NCI-H524 (cell line): ENCODE data around the gene BRF1.
"Not testable (repeated sequence)": the region's sequence is repeated elsewhere in the genome, so short reads cannot be mapped to it uniquely, and the experiment has no call there.

Experiments
- DNase-seq, 2 experiments: peaks; one replicate each; lab custom pipeline; 2025; lab: John Stamatoyannopoulos, UW

The BRF1 gene

GRCh38 chr14:105290621-105291346 lies 10.0 kb downstream of the BRF1 start:
- no peak for DNase-seq

DNA sequence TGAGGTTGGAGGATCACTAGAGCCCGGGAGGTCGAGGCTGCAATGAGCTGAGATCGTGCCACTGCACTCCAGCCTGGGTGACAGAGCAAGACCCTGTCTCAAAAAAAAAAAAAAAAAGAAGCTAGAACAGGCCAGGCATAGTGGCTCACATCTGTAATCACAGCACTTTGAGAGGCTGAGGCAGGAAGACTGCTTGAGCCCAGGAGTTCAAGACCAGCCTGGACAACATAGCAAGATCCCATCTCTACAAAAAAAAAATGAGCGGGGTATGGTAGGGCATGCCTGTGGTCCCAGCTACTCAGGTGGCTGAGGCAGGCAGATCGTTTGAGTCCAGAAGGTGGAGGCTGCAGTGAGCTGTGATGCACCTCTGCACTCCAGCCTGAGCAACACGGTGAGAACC lies 11.9 kb downstream of the BRF1 start:
- not testable (repeated sequence) for DNase-seq

- no peak for DNase-seq
These were observed 13.3 kb downstream of the BRF1 start for GRCh38 chr14:105287249-105288102.

- no peak for DNase-seq
These were observed 14.0 kb downstream of the BRF1 start for GRCh38 chr14:105286759-105287144.

GRCh38 chr14:105285174-105285573 lies 15.6 kb downstream of the BRF1 start:
- no peak for DNase-seq

DNA sequence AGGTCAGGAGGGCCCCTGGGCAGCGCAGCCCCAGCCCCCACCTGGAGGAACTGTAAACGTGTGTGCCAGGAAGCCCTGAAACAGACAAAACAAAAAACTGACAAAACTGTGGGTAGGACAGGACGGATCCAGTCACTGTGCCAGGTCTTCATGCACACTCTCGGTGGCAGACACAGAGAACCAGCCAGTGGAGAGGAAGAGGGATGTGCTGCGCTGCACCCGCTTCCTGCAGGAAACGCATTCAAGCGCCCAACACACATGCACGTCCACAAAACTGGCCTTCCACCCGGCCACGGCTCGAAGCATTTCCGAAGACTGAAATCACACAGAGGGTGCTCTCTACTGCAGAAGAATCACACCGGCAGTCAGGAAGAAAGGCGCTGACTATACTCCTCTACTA lies 16.9 kb downstream of the BRF1 start:
- no peak for DNase-seq

DNA sequence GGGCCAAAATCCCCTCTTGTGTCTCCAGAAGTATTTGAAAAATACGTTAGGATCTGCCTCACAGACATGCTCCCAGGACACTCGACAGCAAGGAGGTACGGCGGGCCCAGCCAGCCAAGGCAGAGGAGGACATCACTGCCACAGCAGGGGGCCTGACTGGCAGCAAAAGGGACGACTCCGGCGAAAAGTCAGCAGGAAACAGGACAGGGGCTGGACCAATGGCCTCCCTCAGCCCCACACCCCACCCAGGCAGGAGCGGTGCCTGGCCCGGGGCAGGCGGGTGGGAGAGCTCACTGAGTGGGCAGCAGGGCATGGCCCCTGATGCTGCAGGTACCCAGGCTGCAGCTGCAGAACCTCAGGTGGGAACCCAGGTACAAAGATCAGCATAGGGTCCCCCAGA lies 17.8 kb downstream of the BRF1 start:
- DNase-seq: no peak

DNA sequence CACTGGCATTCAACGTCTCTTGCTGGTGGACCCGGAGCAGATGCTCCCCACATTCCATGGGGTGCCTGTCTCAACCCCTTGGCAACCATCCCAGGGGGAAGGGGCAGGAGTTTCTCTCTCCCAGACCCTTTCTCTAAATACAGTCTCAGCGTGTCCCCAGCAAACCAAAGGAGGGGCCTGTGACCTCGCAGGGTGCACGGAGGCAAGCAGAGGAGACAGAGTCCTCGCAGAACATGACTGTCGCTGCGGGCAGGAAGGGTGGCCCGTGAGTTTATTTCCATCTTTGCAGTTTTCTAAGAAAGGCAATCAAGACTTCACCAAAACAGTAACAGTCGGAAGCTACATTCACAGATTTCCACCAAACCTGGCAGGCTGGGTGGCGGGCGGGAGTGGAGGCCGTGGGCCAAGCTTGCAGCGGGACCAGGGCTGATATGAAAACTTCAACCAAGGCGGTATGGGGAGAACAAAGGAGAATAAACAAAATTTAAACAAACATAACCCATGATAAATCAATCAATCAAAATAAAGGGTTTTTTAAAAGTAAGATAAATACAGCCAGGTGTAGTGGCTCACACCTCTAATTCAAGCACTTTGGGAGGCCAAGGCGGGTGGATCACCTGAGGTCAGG lies 18.6 kb downstream of the BRF1 start:
- DNase-seq: no peak

- DNase-seq: peak; percentile 36 to 71
These were observed 19.3 kb downstream of the BRF1 start for GRCh38 chr14:105281371-105282097.

- DNase-seq: no peak
These were observed 20.3 kb downstream of the BRF1 start for GRCh38 chr14:105280525-105280924.

GRCh38 chr14:105279642-105280361 lies 21.0 kb downstream of the BRF1 start:
- no peak for DNase-seq

DNA sequence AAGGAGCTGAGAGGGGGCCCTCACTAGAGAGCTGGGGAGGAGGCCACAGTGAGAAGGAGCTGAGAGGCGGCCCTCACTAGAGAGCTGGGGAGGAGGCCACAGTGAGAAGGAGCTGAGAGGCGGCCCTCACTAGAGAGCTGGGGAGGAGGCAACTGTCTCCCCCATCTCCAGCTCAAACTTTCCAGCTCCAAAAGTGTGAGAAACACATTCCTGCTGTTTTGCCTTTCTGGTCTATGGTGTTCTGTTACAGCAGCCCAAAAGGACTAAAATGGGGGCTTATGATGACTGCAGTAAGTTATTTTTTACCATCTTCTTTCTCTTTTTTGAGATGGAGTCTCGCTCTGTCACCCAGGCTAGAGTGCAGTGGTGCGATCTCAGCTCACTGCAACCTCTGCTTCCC lies 23.4 kb downstream of the BRF1 start:
- not testable (repeated sequence) for DNase-seq

GRCh38 chr14:105275267-105275946 lies 25.4 kb downstream of the BRF1 start:
- no peak for DNase-seq

- no peak for DNase-seq
These were observed 26.2 kb downstream of the BRF1 start for GRCh38 chr14:105274637-105275036.

- no peak for DNase-seq
These were observed 27.7 kb downstream of the BRF1 start for GRCh38 chr14:105273062-105273461.

DNA sequence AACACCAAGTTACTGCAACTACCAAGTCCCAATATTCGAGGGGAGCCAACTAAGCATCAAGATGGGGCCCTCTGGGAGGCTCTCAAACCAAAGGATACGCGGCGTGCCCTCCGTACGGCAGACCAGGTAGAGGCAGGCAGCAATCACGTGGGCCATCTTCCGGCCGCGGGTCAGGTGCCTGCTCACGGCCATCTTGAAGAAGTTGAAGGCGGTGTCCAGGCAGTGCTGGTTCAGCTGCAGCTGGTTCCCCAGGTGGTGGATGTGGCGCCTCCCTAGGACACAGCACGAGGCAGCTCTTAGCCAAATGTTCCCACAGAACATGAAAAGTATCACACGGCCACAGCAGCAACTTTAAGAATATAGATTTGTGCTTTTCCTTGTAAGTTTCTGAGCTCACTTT lies 28.2 kb downstream of the BRF1 start:
- DNase-seq: no peak

DNA sequence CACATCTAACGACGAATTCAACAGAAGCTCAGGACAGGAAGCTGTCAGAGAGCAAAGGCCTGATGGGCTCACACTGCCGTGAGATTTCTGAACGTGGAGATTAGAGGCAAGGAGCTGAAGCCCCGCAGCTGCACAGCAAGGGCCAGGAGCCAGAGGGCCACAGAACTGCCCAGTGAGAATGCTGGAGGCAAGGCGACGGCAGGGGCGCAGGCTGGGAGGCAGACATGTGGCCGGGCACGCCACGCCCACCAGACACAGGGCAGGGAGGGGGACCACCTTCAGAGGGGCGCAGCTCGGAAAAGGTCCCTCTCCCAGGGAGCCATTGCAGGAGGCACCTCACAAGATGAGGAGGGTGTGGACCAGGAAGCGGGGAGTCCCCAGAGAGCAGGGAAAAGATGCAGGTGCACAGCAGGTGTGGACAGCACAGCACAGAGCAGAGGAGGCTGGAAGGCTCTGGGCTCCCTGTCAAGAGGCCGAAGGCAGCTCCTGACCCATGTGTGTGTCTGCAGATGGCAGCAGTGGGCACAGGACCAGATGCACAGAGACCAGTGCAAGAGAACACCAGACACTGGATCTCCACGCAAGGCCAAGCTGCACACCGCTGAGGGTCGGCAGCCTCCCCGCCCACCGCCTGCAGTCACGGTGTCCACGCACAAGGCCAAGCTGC lies 29.4 kb downstream of the BRF1 start:
- DNase-seq: peak in 1 of 2 experiments; percentile 18

GRCh38 chr14:105269405-105269804 lies 31.4 kb downstream of the BRF1 start:
- DNase-seq: no peak

- no peak for DNase-seq
These were observed 32.0 kb downstream of the BRF1 start for GRCh38 chr14:105268736-105269354.
